SU-DHL-6 (cell line): ENCODE results near the gene RANBP3.

Experiments used
- EZH2phosphoT487 ChIP-seq: fragments of 200-600 bp; sonication (generic), shearing (Covaris generic); conservative IDR thresholded peaks from 2 replicates; pipeline ENCODE4 v1.6.1; 2018; ENCODE audit warnings: mild to moderate bottlenecking, antibody characterized with exemption, low read length, moderate library complexity, mixed read lengths
- TF ChIP-seq, protein P1 (sequence below): fragments of 200-600 bp; sonication (generic); IDR thresholded peaks from one replicate; pipeline ENCODE4 v1.5.1; 2017; ENCODE audit warnings: antibody characterized with exemption, mild to moderate bottlenecking, low read length, moderate library complexity; ENCODE audit not compliant: insufficient read depth, poor library complexity, severe bottlenecking

DNA sequence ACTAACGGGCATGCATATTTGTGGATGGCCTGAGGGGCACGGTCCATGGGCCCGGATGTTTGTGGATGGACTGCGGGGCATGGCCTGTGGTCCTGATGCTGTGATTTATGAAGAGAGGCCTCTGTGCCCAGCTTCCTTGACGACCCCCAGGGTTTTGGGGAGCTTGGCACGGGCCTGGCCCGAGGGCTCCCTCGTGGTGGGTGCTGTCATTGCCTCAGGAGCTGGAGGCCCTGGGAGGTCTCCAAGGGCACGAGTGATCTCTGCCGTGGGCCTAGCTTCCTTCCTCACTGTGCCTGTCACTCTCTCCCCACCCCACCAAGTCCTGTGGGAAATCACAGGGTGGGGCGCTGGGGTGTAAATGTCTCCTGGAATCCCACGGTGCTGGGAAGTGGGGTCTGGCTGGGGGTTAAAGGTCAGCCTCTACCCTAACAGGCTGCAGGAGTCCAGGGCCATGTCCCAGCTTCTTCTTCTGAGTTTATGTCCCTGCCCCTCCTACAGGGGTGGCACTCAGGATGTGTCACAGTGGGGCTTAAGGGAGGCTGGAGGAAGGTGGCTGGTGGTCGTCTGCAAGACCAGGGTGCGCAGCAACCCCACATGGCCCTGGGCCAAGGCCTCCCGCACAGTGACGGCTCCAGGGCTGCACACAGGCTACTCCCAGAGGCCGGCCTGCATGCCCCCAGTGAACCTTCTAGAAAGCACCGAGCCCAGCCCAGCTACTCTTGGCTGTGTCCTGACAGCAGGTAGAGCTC is 27.6 kb upstream of the RANBP3 start:
- TF ChIP-seq, protein P1, sequence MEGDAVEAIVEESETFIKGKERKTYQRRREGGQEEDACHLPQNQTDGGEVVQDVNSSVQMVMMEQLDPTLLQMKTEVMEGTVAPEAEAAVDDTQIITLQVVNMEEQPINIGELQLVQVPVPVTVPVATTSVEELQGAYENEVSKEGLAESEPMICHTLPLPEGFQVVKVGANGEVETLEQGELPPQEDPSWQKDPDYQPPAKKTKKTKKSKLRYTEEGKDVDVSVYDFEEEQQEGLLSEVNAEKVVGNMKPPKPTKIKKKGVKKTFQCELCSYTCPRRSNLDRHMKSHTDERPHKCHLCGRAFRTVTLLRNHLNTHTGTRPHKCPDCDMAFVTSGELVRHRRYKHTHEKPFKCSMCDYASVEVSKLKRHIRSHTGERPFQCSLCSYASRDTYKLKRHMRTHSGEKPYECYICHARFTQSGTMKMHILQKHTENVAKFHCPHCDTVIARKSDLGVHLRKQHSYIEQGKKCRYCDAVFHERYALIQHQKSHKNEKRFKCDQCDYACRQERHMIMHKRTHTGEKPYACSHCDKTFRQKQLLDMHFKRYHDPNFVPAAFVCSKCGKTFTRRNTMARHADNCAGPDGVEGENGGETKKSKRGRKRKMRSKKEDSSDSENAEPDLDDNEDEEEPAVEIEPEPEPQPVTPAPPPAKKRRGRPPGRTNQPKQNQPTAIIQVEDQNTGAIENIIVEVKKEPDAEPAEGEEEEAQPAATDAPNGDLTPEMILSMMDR: no peak
- no peak for TF ChIP-seq EZH2phosphoT487
